ENCODE measurements around the gene RNF19B. TPM values are rescaled to one million over a fixed set of nuclear protein-coding genes. Genes with fewer than 3 reads are reported as not detected.

Gene RNF19B
- total RNA-seq, 2 donors from 2014 or later, result 7.5 to 19.8 TPM

GRCh38 chr1:32992489-32993323 is 28.1 kb upstream of the RNF19B start:
- Histone ChIP-seq H3K4me1 (peaks cover 26% of the 10 kb centered on the region), H3K27ac (peak overlapping the region in 2 of 4 donors; percentile 64 to 71), H3K36me3 (replicated peaks in 1 of 2; ENCODE audit: insufficient read depth in 1 of 2, low read depth in 2 of 2) (no peaks in the 10 kb centered on the region), H3K9me3 (no peaks in the 10 kb centered on the region), H3K4me3 (no peak overlapping the region), H3K27me3 (no peaks in the 10 kb centered on the region)
- 46 to 50% methylated on average over 4 to 7 of the region's 7 CpGs for WGBS, 2 donors
- ATAC-seq (peak; percentile 79), DNase-seq (peak; percentile 55 to 84 (median 68))
- intact Hi-C loops (cut with DNase I), result no loop called here
- no peak for TF ChIP-seq CTCF (IDR thresholded peaks at IDR 0.05)
- TF ChIP-seq POLR2A (IDR thresholded peaks at IDR 0.05), result peak in 1 of 3 donors; percentile 28

DNA sequence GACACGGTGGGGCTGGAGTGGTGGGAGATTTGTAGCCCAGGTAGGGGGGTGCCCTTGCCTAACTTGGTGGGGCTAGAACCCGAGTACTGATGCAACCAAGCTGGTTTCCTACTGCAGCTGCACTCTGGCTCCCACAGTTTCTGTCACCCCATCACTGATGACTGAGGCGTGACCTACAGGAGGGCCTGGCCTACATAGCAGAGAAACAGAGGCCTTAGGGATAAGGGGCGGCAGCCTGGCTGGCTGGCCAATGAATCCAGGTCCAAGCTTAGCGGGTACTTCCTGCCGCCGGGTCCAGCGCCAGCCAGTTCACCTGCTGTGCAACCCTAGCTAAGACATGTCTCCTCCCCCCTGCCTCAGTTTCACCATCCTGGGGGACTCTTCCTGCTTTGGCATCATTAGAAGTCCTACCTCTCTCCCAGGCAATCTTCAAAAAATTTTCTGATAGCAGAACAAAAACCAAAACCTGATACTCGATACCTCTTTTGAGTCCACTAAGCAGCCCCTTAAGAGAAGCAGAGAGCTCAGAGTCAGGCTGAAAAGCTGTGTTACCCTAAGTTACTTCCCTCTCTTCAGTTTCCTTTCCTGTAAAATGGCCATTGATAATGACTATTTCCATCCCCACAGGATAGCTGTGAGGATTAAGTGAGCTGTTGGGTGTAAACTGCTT is 27.3 kb upstream of the RNF19B start:
- ATAC-seq (no peak), DNase-seq (no peak)
- H3K27ac ChIP-seq, result peak overlapping the region in 2 of 4 donors; percentile 64 to 71
- peaks cover 20% of the 10 kb centered on the region for H3K4me1 ChIP-seq
- intact Hi-C loops (cut with DNase I), result no loop called here
- no peak for TF ChIP-seq POLR2A (IDR thresholded peaks at IDR 0.05)
- TF ChIP-seq CTCF (IDR thresholded peaks at IDR 0.05), result no peak
- H3K9me3 ChIP-seq, result no peaks in the 10 kb centered on the region
- no peaks in the 10 kb centered on the region for H3K36me3 ChIP-seq (replicated peaks in 1 of 2; ENCODE audit: insufficient read depth in 1 of 2, low read depth in 2 of 2)
- H3K27me3 ChIP-seq, result no peaks in the 10 kb centered on the region
- no peak overlapping the region for H3K4me3 ChIP-seq
- 72 to 85% methylated on average over 8 to 9 of the region's 9 CpGs for WGBS, 2 donors

DNA sequence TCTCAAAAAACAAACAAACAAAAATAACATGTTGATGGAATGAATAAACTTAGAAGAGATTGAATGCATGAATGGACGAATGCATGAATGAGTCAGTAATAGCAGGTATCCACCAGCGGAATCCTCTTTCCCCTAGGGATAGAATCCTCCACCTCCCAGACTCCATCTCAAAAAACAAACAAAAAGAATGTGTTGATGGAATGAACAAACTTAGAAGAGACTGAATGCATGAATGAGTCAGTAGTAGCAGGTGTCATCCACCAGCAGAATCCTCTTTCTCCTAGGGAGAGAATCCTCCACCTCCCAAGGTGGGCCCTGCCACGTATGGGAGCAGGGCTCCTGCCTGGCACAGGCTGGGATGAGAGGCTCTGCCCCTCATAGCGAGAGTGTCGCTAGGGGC is 26.8 kb upstream of the RNF19B start:
- DNase-seq (no peak), ATAC-seq (no peak)
- Histone ChIP-seq H3K4me3 (no peak overlapping the region), H3K4me1 (peaks cover 18% of the 10 kb centered on the region), H3K27me3 (no peaks in the 10 kb centered on the region), H3K9me3 (no peaks in the 10 kb centered on the region), H3K36me3 (replicated peaks in 1 of 2; ENCODE audit: insufficient read depth in 1 of 2, low read depth in 2 of 2) (no peaks in the 10 kb centered on the region), H3K27ac (peak overlapping the region in 1 of 4 donors; percentile 64)
- 86 to 88% methylated on average over 5 of the region's 5 CpGs for WGBS, 2 donors
- no peak for TF ChIP-seq POLR2A (IDR thresholded peaks at IDR 0.05)
- TF ChIP-seq CTCF (IDR thresholded peaks at IDR 0.05), result no peak
- intact Hi-C loops (cut with DNase I), result no loop called here

DNA sequence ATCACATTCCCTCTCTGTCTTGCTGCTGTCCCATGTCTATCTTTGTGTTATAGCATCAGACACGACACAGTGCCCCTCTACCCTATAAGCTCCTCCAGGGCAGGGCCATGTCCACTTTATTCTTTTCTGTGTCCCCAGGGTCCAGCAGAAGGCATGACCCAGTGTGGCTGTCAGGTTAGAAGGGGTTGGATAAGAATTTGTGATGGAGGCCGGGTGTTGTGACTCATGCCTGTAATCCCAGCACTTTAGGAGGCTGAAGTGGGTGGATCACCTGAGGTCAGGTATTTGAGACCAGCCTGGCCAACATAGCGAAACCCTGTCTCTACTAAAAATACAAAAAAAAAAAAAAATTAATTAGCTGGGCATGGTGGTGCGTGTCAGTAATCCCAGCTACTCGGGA is 26.3 kb upstream of the RNF19B start:
- Histone ChIP-seq H3K27me3 (no peaks in the 10 kb centered on the region), H3K27ac (no peak overlapping the region), H3K4me1 (peaks cover 18% of the 10 kb centered on the region), H3K9me3 (no peaks in the 10 kb centered on the region), H3K36me3 (replicated peaks in 1 of 2; ENCODE audit: insufficient read depth in 1 of 2, low read depth in 2 of 2) (no peaks in the 10 kb centered on the region), H3K4me3 (no peak overlapping the region)
- 86 to 88% methylated on average over 5 of the region's 5 CpGs for WGBS, 2 donors
- intact Hi-C loops (cut with DNase I), result no loop called here
- no peak for ATAC-seq
- TF ChIP-seq CTCF (IDR thresholded peaks at IDR 0.05) (no peak), POLR2A (IDR thresholded peaks at IDR 0.05) (no peak)
- DNase-seq, result no peak

All from body of pancreas (tissue), 4 donors.